ENCODE data around the gene AGAP1.

The AGAP1 gene

GRCh38 chr2:236171680-236172254 is 677.9 kb downstream of the AGAP1 start:
- no peak for DNase-seq

DNA sequence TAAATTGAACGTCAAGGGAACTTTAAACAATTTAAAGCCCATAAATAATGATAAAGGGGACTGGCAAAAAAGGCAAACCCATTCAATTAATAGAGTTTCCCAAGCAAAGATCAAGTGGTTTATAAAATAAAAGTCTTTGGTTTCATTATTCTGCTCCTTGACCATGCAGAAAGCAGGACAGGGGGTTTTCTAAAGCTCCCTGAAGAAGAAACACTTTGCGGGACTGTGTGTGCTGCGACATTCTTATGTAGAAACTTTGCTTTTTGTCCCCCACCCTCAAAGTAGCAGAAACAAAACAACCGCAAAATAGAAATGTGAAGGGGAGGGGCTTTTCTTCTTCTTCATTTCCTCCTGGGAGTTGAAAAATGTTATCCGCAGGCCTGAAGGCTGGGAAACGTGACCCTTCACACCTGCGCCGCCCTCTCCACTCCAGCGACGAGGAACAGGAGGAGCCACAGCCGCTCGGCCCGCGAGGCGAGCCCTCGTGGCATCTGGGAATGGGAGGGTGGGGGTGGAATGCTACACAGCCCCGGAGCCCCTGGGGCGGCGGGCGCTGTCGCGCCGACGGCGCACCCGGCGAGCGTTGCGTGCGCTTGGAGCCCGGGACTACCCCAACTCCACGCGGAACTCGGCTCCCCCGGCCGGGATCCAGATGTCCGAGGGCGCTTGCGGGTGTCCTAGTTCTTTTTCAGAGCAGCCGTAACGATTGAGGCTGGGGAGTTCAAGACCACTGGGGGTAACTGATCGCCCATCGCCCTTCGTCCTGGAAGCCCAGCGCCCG is 678.6 kb downstream of the AGAP1 start:
- DNase-seq, result no peak

DNA sequence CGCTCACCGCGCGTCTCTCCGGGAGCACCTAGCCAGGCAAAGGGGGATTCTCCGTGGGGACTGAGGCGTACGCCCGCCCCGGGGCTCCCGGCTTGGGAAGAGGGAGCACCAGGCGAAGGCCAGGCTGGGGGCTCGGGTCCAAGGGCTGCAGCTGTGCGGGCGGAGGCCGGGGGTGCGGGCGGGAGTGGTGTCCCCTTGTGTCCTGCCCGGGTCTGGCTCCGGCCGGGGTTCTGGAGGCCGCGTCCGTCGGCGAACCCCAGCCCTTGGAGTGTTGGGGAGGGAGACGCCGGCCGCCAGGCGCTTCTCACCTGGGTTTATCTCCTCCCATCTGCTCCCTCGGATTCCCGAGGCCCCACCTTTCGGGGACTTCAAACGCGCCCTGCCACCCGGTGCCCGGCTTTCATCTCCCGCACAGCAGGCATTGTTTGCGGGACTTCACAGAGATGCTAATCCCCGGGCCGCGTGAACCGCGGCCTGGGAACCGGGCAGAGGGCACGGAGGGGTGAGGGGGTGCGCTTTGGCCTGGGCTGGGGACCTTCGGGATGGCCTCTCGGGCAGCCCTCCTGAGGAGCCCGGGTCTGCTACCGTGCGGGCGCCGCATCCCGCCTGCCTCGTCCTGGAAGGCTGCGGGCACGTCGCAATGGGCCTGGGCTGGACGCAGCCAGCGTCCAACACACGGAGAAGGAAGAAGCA is 679.3 kb downstream of the AGAP1 start:
- DNase-seq, result no peak

DNA sequence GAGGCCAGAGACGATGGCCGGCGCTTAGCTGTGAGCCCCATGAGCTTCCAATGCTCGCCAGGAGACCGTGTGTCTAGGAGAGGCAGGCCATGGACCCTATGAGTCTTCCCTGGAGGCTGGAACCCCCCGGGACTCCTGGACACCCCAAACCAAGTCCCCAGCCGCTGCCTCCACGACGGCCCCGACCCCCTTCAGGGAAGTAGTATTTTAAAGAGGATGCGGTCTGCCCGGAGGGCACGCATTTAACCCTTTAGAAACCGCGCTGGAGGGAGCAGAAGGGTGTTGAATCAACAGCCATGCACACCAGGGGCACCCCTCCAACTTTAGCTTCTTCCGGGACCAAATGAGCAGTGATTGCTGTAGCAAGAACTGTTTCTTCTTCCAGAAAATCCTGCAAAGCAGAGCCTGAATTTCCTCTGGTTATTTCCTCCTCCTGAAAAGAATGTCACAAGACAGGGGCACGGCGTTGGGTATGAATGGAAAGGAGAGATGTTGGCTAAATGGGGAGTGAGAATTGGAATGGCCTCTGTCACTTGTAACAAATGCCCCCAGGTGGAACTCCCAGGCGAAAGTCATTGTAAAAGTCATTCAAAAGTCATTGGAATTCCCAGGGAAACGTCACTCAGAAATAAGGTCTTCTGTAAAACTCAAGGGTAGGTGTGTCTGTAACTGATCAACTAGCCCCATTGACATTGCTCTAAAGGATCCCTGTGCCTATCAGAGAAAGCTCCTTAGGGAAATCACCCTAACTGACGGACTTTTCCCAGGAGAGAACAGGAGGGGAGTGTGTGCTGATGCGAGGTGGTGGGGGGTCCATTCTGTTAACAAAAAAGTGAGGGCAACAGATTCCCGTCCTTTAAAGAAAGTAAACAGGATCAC is 680.1 kb downstream of the AGAP1 start:
- DNase-seq, result no peak

GRCh38 chr2:236175548-236176150 is 681.8 kb downstream of the AGAP1 start:
- DNase-seq, result no peak

DNA sequence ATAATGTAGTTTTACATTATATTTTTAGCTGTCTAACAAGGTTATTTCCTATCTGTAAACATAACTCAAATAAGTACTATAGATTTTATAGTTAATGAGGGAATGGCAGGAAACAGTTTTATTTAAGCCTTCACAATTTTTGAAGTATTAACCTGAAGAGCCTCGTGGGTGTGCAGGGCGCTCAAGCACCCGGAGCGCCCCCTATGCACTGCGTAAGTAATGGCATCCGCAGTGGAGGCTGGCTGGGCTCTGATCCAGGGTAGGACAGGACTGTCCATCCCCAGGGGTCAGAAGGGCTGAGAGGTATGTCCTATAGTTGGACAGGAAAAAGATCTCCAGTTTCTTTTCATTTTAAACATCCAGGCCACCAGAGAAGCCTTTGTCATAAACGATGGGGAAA is 682.6 kb downstream of the AGAP1 start:
- no peak for DNase-seq

- no peak for DNase-seq
Measured at GRCh38 chr2:236176951-236177350, 683.1 kb downstream of the AGAP1 start.

GRCh38 chr2:236177604-236177966 is 683.7 kb downstream of the AGAP1 start:
- peak; percentile 6 for DNase-seq

DNA sequence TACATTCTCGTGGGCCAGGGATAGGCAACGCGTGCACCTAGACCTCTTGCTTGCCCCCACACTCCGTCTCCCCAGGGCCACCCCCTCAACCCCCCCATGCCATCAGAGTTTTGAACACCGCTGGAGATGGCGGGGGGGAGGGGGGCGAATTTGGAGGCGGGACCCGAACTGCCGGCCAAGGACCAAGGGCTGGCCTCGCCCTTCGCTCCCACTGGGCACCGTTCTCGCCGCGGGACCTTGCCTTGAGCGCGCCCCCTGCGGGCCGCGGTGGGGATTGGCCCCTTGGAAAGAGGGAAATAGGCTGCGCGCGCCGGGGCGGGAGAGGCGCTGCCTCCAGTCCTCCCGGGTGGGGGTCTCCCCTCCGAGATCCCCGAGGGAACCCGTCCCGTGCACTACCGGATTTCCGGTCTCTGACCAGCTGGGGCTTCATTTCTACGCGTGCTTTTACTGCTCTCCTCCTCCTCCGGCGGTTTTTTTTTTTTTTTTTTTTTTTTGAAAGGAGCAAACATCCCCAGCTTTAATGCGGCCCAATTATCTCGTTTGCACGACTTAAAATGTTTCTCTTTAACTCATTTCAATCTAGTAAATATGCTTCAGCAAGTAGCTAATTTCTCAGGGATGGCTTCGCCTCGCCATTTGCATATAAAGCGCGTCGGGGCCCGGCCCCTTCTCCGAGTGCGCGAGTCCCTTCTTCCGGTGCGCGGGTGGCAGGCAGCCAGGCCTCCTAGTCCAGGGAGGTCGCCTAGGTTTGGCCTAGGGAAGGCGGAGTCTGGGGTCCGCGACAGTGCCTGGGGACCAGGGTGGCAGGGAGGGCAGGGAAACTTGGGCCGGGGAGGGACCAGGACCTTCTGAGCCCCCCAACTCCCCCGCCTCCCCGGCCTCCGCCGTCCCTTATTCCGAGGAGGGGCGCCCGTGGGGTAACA is 684.4 kb downstream of the AGAP1 start:
- peak; percentile 2 for DNase-seq

DNA sequence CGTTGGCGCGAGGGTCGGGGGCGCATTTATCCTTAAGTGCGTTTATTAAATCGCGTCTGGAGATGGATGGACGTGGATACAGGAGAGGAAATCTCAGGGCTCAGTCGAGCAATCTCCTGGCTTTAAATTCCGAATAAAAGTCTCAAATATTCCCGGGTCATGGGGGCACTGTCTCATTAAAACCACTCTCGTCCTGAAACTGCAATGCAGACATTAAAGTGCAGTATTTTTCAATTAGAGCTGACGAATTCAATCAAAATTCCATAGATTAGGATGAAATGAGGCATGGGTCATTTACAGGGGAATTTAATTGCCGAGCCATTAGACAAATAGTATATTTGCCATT is 685.0 kb downstream of the AGAP1 start:
- no peak for DNase-seq

DNA sequence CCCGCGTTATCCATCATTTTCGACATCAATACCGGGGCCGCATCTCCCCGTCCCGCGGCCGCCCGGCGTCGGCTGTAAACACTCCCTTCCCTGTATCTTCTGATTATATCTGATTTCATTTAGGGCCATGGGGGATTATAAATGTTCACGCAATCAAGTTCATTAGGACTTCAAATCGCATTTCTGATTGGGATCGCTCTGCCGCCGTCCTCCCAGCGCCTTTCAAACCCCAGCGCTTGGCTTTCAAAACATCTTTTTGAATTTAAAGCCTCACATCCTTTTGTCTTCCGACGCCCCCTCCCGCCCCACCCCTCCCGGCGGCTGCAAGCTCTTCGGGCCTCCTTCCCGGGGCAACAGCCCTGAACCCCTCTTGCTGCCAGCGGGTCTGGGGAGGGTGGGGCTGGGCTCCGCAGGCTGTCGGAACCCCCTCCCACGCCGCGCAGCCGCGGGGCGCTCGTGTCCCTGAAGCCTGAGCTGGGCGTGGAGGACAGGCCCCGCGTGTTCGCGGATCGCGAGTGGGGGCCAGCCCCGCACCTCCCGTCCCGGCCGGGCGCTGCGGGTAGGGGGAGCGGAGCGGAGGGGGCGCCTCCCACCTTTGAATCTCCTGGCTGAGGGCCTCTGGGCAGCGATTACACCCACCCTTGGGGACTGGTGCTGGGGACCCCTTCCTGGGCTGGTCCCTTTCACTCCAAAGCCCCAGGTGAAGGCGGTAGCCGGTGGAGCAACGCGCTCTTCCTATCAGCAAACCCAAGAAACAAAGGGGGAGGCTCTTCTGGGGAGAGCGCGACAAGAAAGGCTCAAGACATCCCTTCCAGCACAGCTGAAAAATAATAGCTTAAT is 685.6 kb downstream of the AGAP1 start:
- no peak for DNase-seq

DNA sequence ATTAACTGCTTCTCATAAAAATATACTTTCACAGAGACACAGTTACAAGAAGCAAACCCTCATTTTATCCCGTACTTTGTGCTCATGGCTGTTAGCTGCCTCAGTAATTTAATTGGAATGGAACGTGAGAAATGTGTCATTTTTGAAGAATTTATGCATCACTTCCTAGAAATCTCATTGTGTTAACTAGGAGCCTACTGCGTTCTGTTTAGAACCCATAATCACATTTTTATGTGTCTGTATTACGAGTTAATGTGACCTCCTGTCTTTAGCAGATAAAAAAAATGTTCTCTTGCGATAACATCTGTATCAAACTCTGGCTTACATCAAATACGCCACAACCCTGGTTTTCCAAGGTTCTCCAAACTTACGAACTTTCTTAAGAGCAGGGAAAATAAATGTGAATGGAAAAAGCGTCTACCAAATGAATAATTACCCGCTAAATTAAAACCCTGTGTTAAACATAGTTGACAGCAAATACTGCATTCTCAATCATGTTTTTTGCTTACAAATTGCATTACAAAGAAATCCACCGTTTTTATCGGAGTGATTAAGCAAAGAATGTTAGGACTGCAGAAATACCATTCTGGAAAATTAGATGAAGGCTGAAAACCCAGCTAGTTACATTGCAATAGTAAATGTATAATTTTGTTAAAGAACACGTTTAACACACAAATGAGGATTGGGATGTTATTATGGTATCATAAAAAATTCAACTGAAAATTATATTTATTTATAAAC is 686.4 kb downstream of the AGAP1 start:
- no peak for DNase-seq

GRCh38 chr2:236180831-236181453 is 687.1 kb downstream of the AGAP1 start:
- DNase-seq, result peak; percentile 26

Data from NCI-H1048 (cell line).